Chondrocyte (in vitro differentiated cells): ENCODE measurements around the gene CARS2. TPM values are rescaled to one million over a fixed set of nuclear protein-coding genes. Genes with fewer than 3 reads are reported as not detected.
A peak's percentile ranks its signal among the peaks of the same experiment; 100 is the strongest.

ENCODE experiments used
- DNase-seq: peaks from one replicate; pipeline ENCODE4 v3.0.0; 2021; ENCODE audit warnings: mixed read lengths, low spot score
- H3K27ac Mint-ChIP-seq: one replicate; pipeline ENCODE4 v1.8.0; 2021; ENCODE audit warnings: mild to moderate bottlenecking, moderate library complexity, mixed read lengths; ENCODE audit not compliant: unreplicated experiment
- H3K27me3 Mint-ChIP-seq: 2 replicates; pipeline ENCODE4 v1.8.0; 2021; ENCODE audit warnings: low read depth, mixed read lengths
- H3K36me3 Mint-ChIP-seq: 2 replicates; pipeline ENCODE4 v1.8.0; 2021; ENCODE audit warnings: low read depth, mixed read lengths
- H3K4me1 Mint-ChIP-seq: 2 replicates; pipeline ENCODE4 v1.8.0; 2021; ENCODE audit warnings: low read depth, mild to moderate bottlenecking, mixed read lengths
- H3K4me3 Mint-ChIP-seq: one replicate; pipeline ENCODE4 v1.8.0; 2021; ENCODE audit warnings: mild to moderate bottlenecking, moderate library complexity, mixed read lengths; ENCODE audit not compliant: unreplicated experiment
- H3K9me3 Mint-ChIP-seq: 2 replicates; pipeline ENCODE4 v1.8.0; 2021; ENCODE audit warnings: low read depth, mixed read lengths
- CTCF ChIP-seq: fragments of 200-600 bp; sonication (generic); IDR thresholded peaks from 2 replicates; pipeline ENCODE4 v1.5.0; 2021; ENCODE audit warnings: antibody characterized with exemption, mild to moderate bottlenecking, moderate library complexity
- total RNA-seq: library from RNA; stranded (reverse); gene quantifications from 3 replicates; pipeline ENCODE4 v1.2.1, GENCODE V29; 2021

CARS2 gene
- total RNA-seq, 1 donor from 2014 or later = 60.2 TPM

- Mint-ChIP-seq H3K4me3 (no peak overlapping the region), H3K9me3 (peaks cover 25% of the 10 kb centered on the region), H3K36me3 (peaks cover 43% of the 10 kb centered on the region), H3K27me3 (no peaks in the 10 kb centered on the region), H3K27ac (no peak overlapping the region), H3K4me1 (no peaks in the 10 kb centered on the region)
- DNase-seq = no peak
- TF ChIP-seq CTCF = no peak
Observed at GRCh38 chr13:110657196-110657595, 48.7 kb downstream of the CARS2 start.

GRCh38 chr13:110653851-110654250, 52.1 kb downstream of the CARS2 start:
- TF ChIP-seq CTCF = no peak
- DNase-seq = no peak
- Mint-ChIP-seq H3K4me1 (no peaks in the 10 kb centered on the region), H3K36me3 (peaks cover 24% of the 10 kb centered on the region), H3K27me3 (no peaks in the 10 kb centered on the region), H3K27ac (no peak overlapping the region), H3K9me3 (peaks cover 9% of the 10 kb centered on the region), H3K4me3 (no peak overlapping the region)

- no peak for TF ChIP-seq CTCF
- H3K9me3 Mint-ChIP-seq = peaks cover 6% of the 10 kb centered on the region
- H3K4me3 Mint-ChIP-seq = no peak overlapping the region
- H3K36me3 Mint-ChIP-seq = peaks cover 19% of the 10 kb centered on the region
- DNase-seq = no peak
- no peak overlapping the region for H3K27ac Mint-ChIP-seq
- no peaks in the 10 kb centered on the region for H3K4me1 Mint-ChIP-seq
- no peaks in the 10 kb centered on the region for H3K27me3 Mint-ChIP-seq
Observed at GRCh38 chr13:110653271-110653670, 52.6 kb downstream of the CARS2 start.

GRCh38 chr13:110652764-110653163, 53.2 kb downstream of the CARS2 start:
- no peak for DNase-seq
- Mint-ChIP-seq H3K9me3 (peaks cover 1% of the 10 kb centered on the region), H3K27me3 (no peaks in the 10 kb centered on the region), H3K36me3 (peaks cover 14% of the 10 kb centered on the region), H3K4me1 (no peaks in the 10 kb centered on the region), H3K4me3 (no peak overlapping the region), H3K27ac (no peak overlapping the region)
- no peak for TF ChIP-seq CTCF

- no peak for TF ChIP-seq CTCF
- H3K27ac Mint-ChIP-seq = peak overlapping the region; percentile 2
- H3K27me3 Mint-ChIP-seq = no peaks in the 10 kb centered on the region
- H3K4me3 Mint-ChIP-seq = no peak overlapping the region
- DNase-seq = peak; percentile 63
- no peaks in the 10 kb centered on the region for H3K9me3 Mint-ChIP-seq
- H3K4me1 Mint-ChIP-seq = no peaks in the 10 kb centered on the region
- peaks cover 13% of the 10 kb centered on the region for H3K36me3 Mint-ChIP-seq
Observed at GRCh38 chr13:110652231-110652730, 53.6 kb downstream of the CARS2 start.
